Prostate gland (tissue), 2 donors: ENCODE measurements around the gene ZFYVE9. TPM values are rescaled to one million over a fixed set of nuclear protein-coding genes. Genes with fewer than 3 reads are reported as not detected.

Source experiments
- DNase-seq: peaks from one replicate; pipeline ENCODE4 v3.0.0-alpha.2; 2019; ENCODE audit warnings: low spot score
- H3K27ac ChIP-seq, 2 donors: fragments of 200-600 bp; sonication (generic); 2 replicates each; pipeline ENCODE4 v1.5.1; 2017 to 2019
- H3K27me3 ChIP-seq: fragments of 200-600 bp; sonication (generic); replicated peaks from 2 replicates; pipeline ENCODE4 v1.5.1; 2019; ENCODE audit not compliant: insufficient read depth
- H3K36me3 ChIP-seq, 2 donors: fragments of 200-600 bp; sonication (generic); 1 replicate in 1 of 2; 2 replicates in 1 of 2; pipeline versions ENCODE4 v1.5.1 to v1.8.1; 2017 to 2019
- H3K4me1 ChIP-seq: fragments of 200-600 bp; sonication (generic); replicated peaks from 2 replicates; pipeline ENCODE4 v1.5.1; 2019
- H3K4me3 ChIP-seq, 2 donors: fragments of 200-600 bp; sonication (generic); 2 replicates each; pipeline ENCODE4 v1.5.1; 2017 to 2019
- H3K9me3 ChIP-seq: fragments of 200-600 bp; sonication (generic); 2 replicates; pipeline ENCODE4 v1.5.1; 2017
- POLR2A ChIP-seq: fragments of 450-650 bp; IDR thresholded peaks from one replicate; pipeline ENCODE4 v1.6.1; 2016; ENCODE audit warnings: antibody characterized with exemption, mild to moderate bottlenecking
- POLR2AphosphoS5 ChIP-seq: sonication (generic); formaldehyde crosslinking; IDR thresholded peaks from one replicate; pipeline ENCODE4 v1.6.1; 2017; ENCODE audit warnings: antibody characterized with exemption
- WGBS: methylation state at CpG from one replicate; pipeline ENCODE4 v1.1.5; 2018; 5-methylcytosine and 5-hydroxymethylcytosine counted together
- intact Hi-C: fragments of 100-400 bp; cut with DNase I; formaldehyde crosslinking; loops from one replicate; pipeline ENCODE4 v1.14.2; 2022
- total RNA-seq, 2 donors: library from RNA; depleted of rRNA; stranded (reverse); fragments of >200 nt; gene quantifications; one replicate each; pipeline ENCODE4 v1.1.0, GENCODE V29; 2016
- TF ChIP-seq, protein P1 (sequence below), 4 experiments: fragments of 200-600 bp in 2 of 4; fragments of 450-650 bp in 2 of 4; sonication (generic) in 2 of 4; IDR thresholded peaks; 1 replicate in 3 of 4; 2 replicates in 1 of 4; pipeline ENCODE4 v1.5.1; 2016 to 2019; ENCODE audit warnings: antibody characterized with exemption in 4 of 4, mild to moderate bottlenecking in 2 of 4, moderate library complexity in 2 of 4

The ZFYVE9 gene
- total RNA-seq, 2 donors from 2014 or later, result 28.6 to 29.0 TPM

- H3K4me1 ChIP-seq, result no peaks in the 10 kb centered on the region
- 30% methylated on average over 2 of the region's 2 CpGs for WGBS
- no peak overlapping the region for H3K27ac ChIP-seq
- H3K27me3 ChIP-seq, result no peaks in the 10 kb centered on the region
- TF ChIP-seq POLR2AphosphoS5 (peak; percentile 11), POLR2A (no peak)
- TF ChIP-seq, protein P1, sequence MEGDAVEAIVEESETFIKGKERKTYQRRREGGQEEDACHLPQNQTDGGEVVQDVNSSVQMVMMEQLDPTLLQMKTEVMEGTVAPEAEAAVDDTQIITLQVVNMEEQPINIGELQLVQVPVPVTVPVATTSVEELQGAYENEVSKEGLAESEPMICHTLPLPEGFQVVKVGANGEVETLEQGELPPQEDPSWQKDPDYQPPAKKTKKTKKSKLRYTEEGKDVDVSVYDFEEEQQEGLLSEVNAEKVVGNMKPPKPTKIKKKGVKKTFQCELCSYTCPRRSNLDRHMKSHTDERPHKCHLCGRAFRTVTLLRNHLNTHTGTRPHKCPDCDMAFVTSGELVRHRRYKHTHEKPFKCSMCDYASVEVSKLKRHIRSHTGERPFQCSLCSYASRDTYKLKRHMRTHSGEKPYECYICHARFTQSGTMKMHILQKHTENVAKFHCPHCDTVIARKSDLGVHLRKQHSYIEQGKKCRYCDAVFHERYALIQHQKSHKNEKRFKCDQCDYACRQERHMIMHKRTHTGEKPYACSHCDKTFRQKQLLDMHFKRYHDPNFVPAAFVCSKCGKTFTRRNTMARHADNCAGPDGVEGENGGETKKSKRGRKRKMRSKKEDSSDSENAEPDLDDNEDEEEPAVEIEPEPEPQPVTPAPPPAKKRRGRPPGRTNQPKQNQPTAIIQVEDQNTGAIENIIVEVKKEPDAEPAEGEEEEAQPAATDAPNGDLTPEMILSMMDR (IDR thresholded peaks at IDR 0.05), result no peak
- no peaks in the 10 kb centered on the region for H3K9me3 ChIP-seq
- DNase-seq, result no peak
- intact Hi-C loops, result no loop called here
- H3K36me3 ChIP-seq, result no peaks in the 10 kb centered on the region
- H3K4me3 ChIP-seq, result no peak overlapping the region
These were observed 49.6 kb downstream of the ZFYVE9 start for GRCh38 chr1:52191395-52191965.

- DNase-seq, result no peak
- 32% methylated on average over 2 of the region's 2 CpGs for WGBS
- Histone ChIP-seq H3K27ac (no peak overlapping the region), H3K36me3 (no peaks in the 10 kb centered on the region), H3K4me3 (no peak overlapping the region), H3K9me3 (no peaks in the 10 kb centered on the region), H3K27me3 (no peaks in the 10 kb centered on the region), H3K4me1 (no peaks in the 10 kb centered on the region)
- intact Hi-C loops, result no loop called here
- TF ChIP-seq, protein P1 (IDR thresholded peaks at IDR 0.05), result no peak
- TF ChIP-seq POLR2AphosphoS5, result peak; percentile 8
- TF ChIP-seq POLR2A, result no peak
These were observed 50.1 kb downstream of the ZFYVE9 start for GRCh38 chr1:52192024-52192423.

- intact Hi-C loops, result no loop called here
- 69% methylated on average over 1 of the region's 1 CpG for WGBS
- no peak for DNase-seq
- no peak for TF ChIP-seq POLR2AphosphoS5
- TF ChIP-seq, protein P1 (IDR thresholded peaks at IDR 0.05), result no peak
- TF ChIP-seq POLR2A, result no peak
- Histone ChIP-seq H3K36me3 (no peaks in the 10 kb centered on the region), H3K27me3 (no peaks in the 10 kb centered on the region), H3K4me1 (no peaks in the 10 kb centered on the region), H3K27ac (no peak overlapping the region), H3K4me3 (no peak overlapping the region), H3K9me3 (no peaks in the 10 kb centered on the region)
These were observed 50.5 kb downstream of the ZFYVE9 start for GRCh38 chr1:52192436-52192835.

DNA sequence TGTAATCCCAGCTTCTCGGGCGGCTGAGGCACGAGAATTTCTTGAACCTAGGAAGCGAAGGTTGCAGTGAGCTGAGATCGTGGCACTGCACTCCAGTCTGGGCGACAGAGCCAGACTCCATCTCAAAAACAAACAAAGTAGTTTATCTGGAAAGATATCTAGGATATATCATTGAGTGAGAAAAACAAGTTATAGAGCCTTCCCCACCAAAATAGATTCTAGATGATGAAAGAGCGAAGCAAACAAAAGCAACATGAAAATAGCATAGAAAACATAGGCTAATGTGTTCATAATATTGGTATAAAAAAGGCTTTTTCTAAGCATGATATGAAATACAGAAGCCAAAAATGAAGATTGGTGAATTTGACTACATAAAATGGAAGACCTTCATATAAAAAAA is 52.1 kb downstream of the ZFYVE9 start:
- WGBS, result 79% methylated on average over 7 of the region's 7 CpGs
- no peaks in the 10 kb centered on the region for H3K27me3 ChIP-seq
- no peaks in the 10 kb centered on the region for H3K4me1 ChIP-seq
- no peaks in the 10 kb centered on the region for H3K9me3 ChIP-seq
- H3K36me3 ChIP-seq, result no peaks in the 10 kb centered on the region
- intact Hi-C loops, result no loop called here
- no peak for TF ChIP-seq POLR2A
- no peak for TF ChIP-seq POLR2AphosphoS5
- TF ChIP-seq, protein P1 (IDR thresholded peaks at IDR 0.05), result no peak
- no peak for DNase-seq
- no peak overlapping the region for H3K4me3 ChIP-seq
- no peak overlapping the region for H3K27ac ChIP-seq

DNA sequence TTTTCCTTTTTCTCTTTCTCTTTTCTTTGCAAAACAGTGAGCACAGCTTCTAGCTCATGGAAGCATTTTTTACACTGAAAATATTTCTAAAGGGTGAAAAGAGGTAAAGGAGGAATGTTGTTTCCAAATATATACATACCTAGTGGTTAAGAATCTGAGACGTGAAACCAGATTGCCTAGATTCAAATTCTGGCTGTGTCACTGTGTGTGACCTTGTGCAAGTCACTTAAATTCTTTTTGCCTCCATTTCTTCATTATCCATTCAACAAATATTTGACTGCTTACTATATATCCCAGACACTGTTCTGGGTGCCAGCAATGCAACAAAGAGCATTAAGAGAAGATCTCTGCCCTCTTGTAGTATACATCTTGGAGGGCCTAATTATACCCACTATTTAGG is 53.3 kb downstream of the ZFYVE9 start:
- no peak overlapping the region for H3K27ac ChIP-seq
- no peaks in the 10 kb centered on the region for H3K4me1 ChIP-seq
- no peaks in the 10 kb centered on the region for H3K9me3 ChIP-seq
- no peaks in the 10 kb centered on the region for H3K27me3 ChIP-seq
- TF ChIP-seq, protein P1 (IDR thresholded peaks at IDR 0.05), result no peak
- TF ChIP-seq POLR2AphosphoS5 (no peak), POLR2A (no peak)
- 84% methylated on average over 1 of the region's 1 CpG for WGBS
- no peaks in the 10 kb centered on the region for H3K36me3 ChIP-seq
- intact Hi-C loops, result no loop called here
- DNase-seq, result no peak
- no peak overlapping the region for H3K4me3 ChIP-seq
